Endodermal cell (in vitro differentiated cells): ENCODE measurements around the gene NEK3. TPM values are rescaled to one million over a fixed set of nuclear protein-coding genes. Genes with fewer than 3 reads are reported as not detected.

ENCODE experiments used
- DNase-seq: peaks from one replicate; pipeline ENCODE4 v3.0.0-alpha.2; 2017
- H3K27ac ChIP-seq: 2 replicates; pipeline ENCODE4 v1.5.1; 2013; ENCODE audit warnings: mild to moderate bottlenecking, low read depth, low read length, moderate library complexity
- H3K27me3 ChIP-seq: 2 replicates; pipeline ENCODE4 v1.6.1; 2013; ENCODE audit warnings: mild to moderate bottlenecking, low read length, moderate library complexity; ENCODE audit not compliant: insufficient read depth, control insufficient read depth, poor library complexity, severe bottlenecking
- H3K36me3 ChIP-seq: 2 replicates; pipeline ENCODE4 v1.7.0; 2013; ENCODE audit warnings: mild to moderate bottlenecking, low read length, moderate library complexity; ENCODE audit not compliant: control insufficient read depth, insufficient read depth
- H3K4me1 ChIP-seq: one replicate; pipeline ENCODE4 v1.7.0; 2013; ENCODE audit warnings: low read length; ENCODE audit not compliant: control insufficient read depth, insufficient read depth
- H3K4me3 ChIP-seq: 2 replicates; pipeline ENCODE4 v1.5.1; 2013; ENCODE audit warnings: mild to moderate bottlenecking, low read length, moderate library complexity
- H3K9ac ChIP-seq: 2 replicates; pipeline ENCODE4 v1.6.1; 2013; ENCODE audit warnings: mild to moderate bottlenecking, low read length, moderate library complexity; ENCODE audit not compliant: poor library complexity, severe bottlenecking; ENCODE audit errors: extremely low read depth
- H3K9me3 ChIP-seq: 2 replicates; pipeline ENCODE4 v1.6.1; 2013; ENCODE audit warnings: mild to moderate bottlenecking, low read length, moderate library complexity; ENCODE audit not compliant: control insufficient read depth
- H3K27ac Mint-ChIP-seq: 2 replicates; pipeline ENCODE4 v1.8.0; 2020; ENCODE audit warnings: mixed read lengths
- H3K27me3 Mint-ChIP-seq: 2 replicates; pipeline ENCODE4 v1.8.0; 2021; ENCODE audit warnings: mild to moderate bottlenecking, mixed read lengths; ENCODE audit not compliant: insufficient read depth
- H3K36me3 Mint-ChIP-seq: 2 replicates; pipeline ENCODE4 v1.8.0; 2020; ENCODE audit warnings: low read depth, mixed read lengths
- H3K4me1 Mint-ChIP-seq: 2 replicates; pipeline ENCODE4 v1.8.0; 2020; ENCODE audit warnings: mixed read lengths
- H3K4me3 Mint-ChIP-seq: 2 replicates; pipeline ENCODE4 v1.8.0; 2020; ENCODE audit warnings: mild to moderate bottlenecking, moderate library complexity, mixed read lengths
- H3K9me3 Mint-ChIP-seq: 2 replicates; pipeline ENCODE4 v1.8.0; 2020; ENCODE audit warnings: mild to moderate bottlenecking, mixed read lengths
- WGBS, 2 experiments: methylation state at CpG; one replicate each; pipeline versions ENCODE4 v1.1.5 to v1.1.7; 2013; ENCODE audit warnings: missing lambda C conversion rate in 2 of 2, mixed read lengths in 1 of 2; ENCODE audit not compliant: insufficient coverage in 1 of 2, insufficient read length in 1 of 2; 5-methylcytosine and 5-hydroxymethylcytosine counted together
- total RNA-seq, 2 donors: library from RNA; stranded (reverse); fragmentation: NEBNext Ultra II Directional in 1 of 2; extraction: Animal tissue kit (Norgen Biotek cat#: 25700) in 1 of 2; gene quantifications; 2 replicates in 1 of 2; 3 replicates in 1 of 2; pipeline ENCODE4 v1.2.1, GENCODE V29; 2021
- TF ChIP-seq, protein P1 (sequence below): fragments of 200-600 bp; sonication (generic); conservative IDR thresholded peaks from 2 replicates; pipeline ENCODE4 v1.5.0; 2021; ENCODE audit warnings: antibody characterized with exemption, mild to moderate bottlenecking

Gene NEK3
- total RNA-seq, 2 donors from 2014 or later = 30.7 to 48.8 TPM

DNA sequence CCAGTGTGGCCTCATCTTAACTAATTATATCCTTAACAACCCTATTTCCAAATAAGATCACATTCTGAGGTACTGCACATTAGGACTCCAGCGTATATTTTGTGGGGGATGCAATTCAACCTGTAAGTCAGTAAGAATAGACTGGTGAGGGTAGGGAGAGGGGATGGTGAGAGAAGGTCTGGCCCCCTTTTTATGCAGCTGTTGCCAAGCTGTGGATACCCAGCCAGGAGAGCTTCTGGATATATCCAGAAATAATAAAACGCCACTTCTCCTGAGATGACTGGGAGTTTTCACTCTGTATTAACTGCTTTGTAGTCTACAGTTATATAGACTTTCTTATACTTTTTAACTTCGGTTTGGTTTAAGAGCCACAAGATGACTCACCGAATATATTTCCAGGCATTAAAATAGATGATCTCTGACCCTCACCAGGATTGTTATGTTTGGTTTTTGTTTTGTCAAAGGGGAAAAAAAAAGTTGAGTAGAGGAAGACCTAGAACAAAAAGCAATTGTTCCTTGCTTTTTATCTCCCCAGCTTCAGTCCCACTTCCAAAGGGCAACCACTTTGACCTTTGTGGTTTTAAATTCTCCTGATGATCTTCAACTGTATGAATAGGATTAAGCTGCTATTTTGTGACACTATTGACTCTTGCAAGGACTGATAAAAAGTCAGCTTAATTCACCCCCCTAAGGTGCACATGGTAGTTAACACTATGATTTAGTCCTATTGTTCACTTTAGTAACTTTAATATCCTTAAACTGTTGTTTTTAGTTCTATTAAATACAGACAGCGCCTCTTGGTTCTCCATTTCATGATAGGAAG lies 3.1 kb upstream of the NEK3 start:
- peaks cover 43% of the 10 kb centered on the region for H3K4me1 Mint-ChIP-seq
- TF ChIP-seq, protein P1, sequence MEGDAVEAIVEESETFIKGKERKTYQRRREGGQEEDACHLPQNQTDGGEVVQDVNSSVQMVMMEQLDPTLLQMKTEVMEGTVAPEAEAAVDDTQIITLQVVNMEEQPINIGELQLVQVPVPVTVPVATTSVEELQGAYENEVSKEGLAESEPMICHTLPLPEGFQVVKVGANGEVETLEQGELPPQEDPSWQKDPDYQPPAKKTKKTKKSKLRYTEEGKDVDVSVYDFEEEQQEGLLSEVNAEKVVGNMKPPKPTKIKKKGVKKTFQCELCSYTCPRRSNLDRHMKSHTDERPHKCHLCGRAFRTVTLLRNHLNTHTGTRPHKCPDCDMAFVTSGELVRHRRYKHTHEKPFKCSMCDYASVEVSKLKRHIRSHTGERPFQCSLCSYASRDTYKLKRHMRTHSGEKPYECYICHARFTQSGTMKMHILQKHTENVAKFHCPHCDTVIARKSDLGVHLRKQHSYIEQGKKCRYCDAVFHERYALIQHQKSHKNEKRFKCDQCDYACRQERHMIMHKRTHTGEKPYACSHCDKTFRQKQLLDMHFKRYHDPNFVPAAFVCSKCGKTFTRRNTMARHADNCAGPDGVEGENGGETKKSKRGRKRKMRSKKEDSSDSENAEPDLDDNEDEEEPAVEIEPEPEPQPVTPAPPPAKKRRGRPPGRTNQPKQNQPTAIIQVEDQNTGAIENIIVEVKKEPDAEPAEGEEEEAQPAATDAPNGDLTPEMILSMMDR = no peak

DNA sequence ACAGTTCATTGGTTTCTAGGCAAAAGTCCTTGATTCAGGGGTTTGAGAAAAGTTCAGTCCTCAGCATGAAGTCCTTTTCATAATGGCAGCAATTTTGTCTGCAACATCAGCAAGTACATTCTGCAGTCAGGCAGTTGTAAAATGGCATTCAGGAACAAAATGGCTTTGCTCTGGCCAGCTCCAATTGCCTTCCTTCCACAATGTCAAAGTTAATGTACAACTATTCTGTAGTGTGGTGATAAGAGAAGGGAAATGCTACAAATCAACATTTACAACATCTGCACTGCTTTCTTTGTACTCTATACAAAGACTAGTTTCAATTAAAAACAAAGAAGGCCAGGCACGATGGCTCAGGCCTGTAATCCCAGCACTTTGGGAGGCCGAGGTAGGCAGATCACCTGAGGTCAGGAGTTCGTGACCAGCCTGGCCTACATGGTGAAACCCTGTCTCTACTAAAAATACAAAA lies 1.8 kb upstream of the NEK3 start:
- peaks cover 16% of the 10 kb centered on the region for H3K36me3 Mint-ChIP-seq
- 89 to 91% methylated on average over 3 of the region's 3 CpGs for WGBS, 2 experiments

More for the DNA sequence above, 3.1 kb upstream of the NEK3 start:
- H3K27me3 ChIP-seq = no peaks in the 10 kb centered on the region
- Mint-ChIP-seq H3K27ac (no peak overlapping the region), H3K4me3 (no peak overlapping the region), H3K36me3 (peaks cover 25% of the 10 kb centered on the region), H3K27me3 (peaks cover 13% of the 10 kb centered on the region), H3K9me3 (peaks cover 5% of the 10 kb centered on the region)
- peaks cover 12% of the 10 kb centered on the region for H3K36me3 ChIP-seq
- DNase-seq = no peak
- peaks cover 3% of the 10 kb centered on the region for H3K4me1 ChIP-seq
- no peak overlapping the region for H3K27ac ChIP-seq
- no peaks in the 10 kb centered on the region for H3K9me3 ChIP-seq
- no peak overlapping the region for H3K9ac ChIP-seq
- 75 to 100% methylated on average over 2 to 5 of the region's 5 CpGs for WGBS, 2 experiments
- peak overlapping the region; percentile 2 for H3K4me3 ChIP-seq

DNA sequence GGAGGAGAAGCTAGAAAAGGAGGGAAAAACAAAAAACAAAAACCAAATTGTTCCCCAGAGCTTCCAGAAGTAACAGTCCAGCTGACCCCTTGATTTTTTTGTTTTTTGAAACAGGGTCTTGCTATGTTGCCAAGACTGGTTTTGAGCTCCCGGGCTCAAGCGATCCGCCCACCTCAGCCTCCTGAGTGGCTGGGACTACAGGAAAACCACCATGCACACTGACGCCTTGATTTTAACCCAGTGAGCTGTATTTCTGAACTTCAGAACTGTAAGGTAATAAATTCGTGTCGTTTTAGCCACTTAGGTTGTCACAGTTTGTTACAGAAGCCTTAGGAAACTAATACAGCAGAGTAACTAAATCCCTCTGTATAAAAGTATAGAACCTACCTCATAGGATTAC lies 1.1 kb upstream of the NEK3 start:
- Histone ChIP-seq H3K27me3 (no peaks in the 10 kb centered on the region), H3K4me3 (no peak overlapping the region), H3K27ac (no peak overlapping the region), H3K4me1 (peaks cover 3% of the 10 kb centered on the region), H3K9me3 (no peaks in the 10 kb centered on the region), H3K36me3 (no peaks in the 10 kb centered on the region), H3K9ac (no peak overlapping the region)
- H3K4me1 Mint-ChIP-seq = peaks cover 53% of the 10 kb centered on the region
- 93 to 95% methylated on average over 6 of the region's 6 CpGs for WGBS, 2 experiments
- no peak for DNase-seq
- no peak overlapping the region for H3K27ac Mint-ChIP-seq
- peaks cover 11% of the 10 kb centered on the region for H3K36me3 Mint-ChIP-seq
- H3K9me3 Mint-ChIP-seq = peaks cover 5% of the 10 kb centered on the region
- H3K27me3 Mint-ChIP-seq = peaks cover 13% of the 10 kb centered on the region
- TF ChIP-seq, protein P1 = no peak
- H3K4me3 Mint-ChIP-seq = no peak overlapping the region

More for the DNA sequence above, 1.8 kb upstream of the NEK3 start:
- Histone ChIP-seq H3K36me3 (peaks cover 3% of the 10 kb centered on the region), H3K9me3 (no peaks in the 10 kb centered on the region), H3K4me3 (no peak overlapping the region), H3K9ac (no peak overlapping the region), H3K27me3 (no peaks in the 10 kb centered on the region), H3K4me1 (peaks cover 3% of the 10 kb centered on the region), H3K27ac (no peak overlapping the region)
- Mint-ChIP-seq H3K4me3 (no peak overlapping the region), H3K9me3 (peaks cover 5% of the 10 kb centered on the region), H3K4me1 (peaks cover 54% of the 10 kb centered on the region), H3K27me3 (peaks cover 13% of the 10 kb centered on the region), H3K27ac (no peak overlapping the region)
- no peak for DNase-seq
- TF ChIP-seq, protein P1 = no peak
